Endothelial cell of umbilical vein (primary cell): Measurements from ENCODE around the gene GYPA. TPM values are rescaled to one million over a fixed set of nuclear protein-coding genes. Genes with fewer than 3 reads are reported as not detected.
"Not testable (repeated sequence)": the region's sequence is repeated elsewhere in the genome, so short reads cannot be mapped to it uniquely, and the experiment has no call there.

Experiments used
- BruUV-seq: library from RNA; stranded (reverse); fragments of 400-500 nt; replicated peaks from 2 replicates; lab custom pipeline; 2021; lab: Mats Ljungman, UMichigan
- CTCF ChIA-PET: fragments of 300-600, 350-600 bp; sonication (Branson Sonifier 250); formaldehyde crosslinking; loops from one replicate; lab custom pipeline; 2021; ENCODE audit warnings: antibody characterized with exemption, inconsistent platforms; lab: Charles Lee
- POLR2A ChIA-PET: fragments of 300-600, 350-600 bp; sonication (Branson Sonifier 250); formaldehyde crosslinking; loops from one replicate; lab custom pipeline; 2021; ENCODE audit warnings: antibody characterized with exemption, inconsistent platforms; lab: Charles Lee
- DNase-seq: peaks from one replicate; pipeline ENCODE4 v3.0.0-alpha.2; 2011; ENCODE audit warnings: low read depth, low spot score
- FAIRE-seq: peaks from 2 replicates; lab custom pipeline; 2011; peaks lifted over from hg19 to GRCh38; lab: Jason Lieb, UNC
- H2AFZ ChIP-seq: 2 replicates; pipeline ENCODE4 v1.6.0; 2012; ENCODE audit warnings: low read depth, low read length, control low read depth, inconsistent platforms
- H3K27ac ChIP-seq: 2 replicates; pipeline ENCODE4 v1.5.1; 2011; ENCODE audit warnings: low read depth, mild to moderate bottlenecking, control low read depth, low read length, moderate library complexity; ENCODE audit not compliant: insufficient read depth
- H3K27me3 ChIP-seq, 2 experiments: 2 replicates each; pipeline versions ENCODE4 v1.6.0 to v1.6.1; 2011; ENCODE audit warnings: low read length in 2 of 2, mixed read lengths in 1 of 2; ENCODE audit not compliant: control insufficient read depth in 2 of 2, insufficient read depth in 2 of 2
- H3K36me3 ChIP-seq, 2 experiments: 2 replicates in 1 of 2; 3 replicates in 1 of 2; pipeline ENCODE4 v1.5.1; 2011; ENCODE audit warnings: low read length in 2 of 2, mild to moderate bottlenecking in 1 of 2, moderate library complexity in 1 of 2; ENCODE audit not compliant: control insufficient read depth in 2 of 2, insufficient read depth in 2 of 2; ENCODE audit errors: extremely low read depth in 1 of 2
- H3K4me1 ChIP-seq: 3 replicates; pipeline ENCODE4 v1.5.1; 2011; ENCODE audit warnings: mild to moderate bottlenecking, low read length; ENCODE audit not compliant: control insufficient read depth, insufficient read depth; ENCODE audit errors: extremely low read depth
- H3K4me2 ChIP-seq: 2 replicates; pipeline ENCODE4 v1.6.1; 2011; ENCODE audit warnings: low read length, control low read depth, mixed read lengths; ENCODE audit not compliant: insufficient read depth
- H3K4me3 ChIP-seq, 3 experiments: fragments of 200-600 bp in 1 of 3; sonication (generic), shearing (Covaris generic) in 1 of 3; replicated peaks in 1 of 3; 2 replicates each; pipeline ENCODE4 v1.5.1; 2011 to 2016; ENCODE audit warnings: control low read depth in 3 of 3, low read length in 3 of 3, mild to moderate bottlenecking in 2 of 3, inconsistent platforms in 1 of 3, low read depth in 1 of 3, moderate library complexity in 1 of 3; ENCODE audit not compliant: insufficient read depth in 1 of 3
- H3K79me2 ChIP-seq: 2 replicates; pipeline ENCODE4 v1.6.0; 2012; ENCODE audit warnings: low read length, inconsistent platforms; ENCODE audit not compliant: control insufficient read depth, insufficient read depth
- H3K9ac ChIP-seq: replicated peaks from 2 replicates; pipeline ENCODE3; 2011; ENCODE audit warnings: low read length, control low read depth; ENCODE audit not compliant: insufficient read depth; ENCODE audit errors: extremely low read depth
- H3K9me1 ChIP-seq: replicated peaks from 3 replicates; pipeline ENCODE4 v1.6.0; 2011; ENCODE audit warnings: mild to moderate bottlenecking, low read length; ENCODE audit not compliant: control insufficient read depth, insufficient read depth; ENCODE audit errors: extremely low read depth
- H3K9me3 ChIP-seq: replicated peaks from 2 replicates; pipeline ENCODE4 v1.5.1; 2012; ENCODE audit warnings: low read length, inconsistent platforms; ENCODE audit not compliant: control insufficient read depth, insufficient read depth
- H4K20me1 ChIP-seq: replicated peaks from 2 replicates; pipeline ENCODE3; 2011; ENCODE audit warnings: mild to moderate bottlenecking, low read length; ENCODE audit not compliant: control insufficient read depth, insufficient read depth; ENCODE audit errors: extremely low read depth
- dilution Hi-C: fragments of 300-500 bp; cut with MboI; formaldehyde crosslinking; loops from one replicate; pipeline ENCODE4 v1.15.0; 2019; ENCODE audit warnings: low sequenced_read_pairs; ENCODE audit not compliant: extremely low pct_ligation_motif_present
- intact Hi-C: fragments of 100-400 bp; cut with micrococcal nuclease; formaldehyde crosslinking; loops from one replicate; pipeline ENCODE4 v1.10.0; 2022
- polyA plus RNA-seq, 4 experiments: library from polyadenylated mRNA; depleted of rRNA in 3 of 4; stranded (reverse) in 3 of 4; unstranded in 1 of 4; fragments of >200 nt; gene quantifications; 2 replicates each; pipeline versions ENCODE4 v1.2.1 to v1.2.3, GENCODE V29; 2011 to 2012; ENCODE audit warnings: missing spikeins in 1 of 4
- total RNA-seq: library from RNA; stranded (reverse); gene quantifications from 2 replicates; pipeline ENCODE4 v1.2.3, GENCODE V29; 2021

Gene GYPA
- total and polyA plus RNA-seq, 2 donors (not counting 3 experiments of a cell fraction or from before 2014, with no cell fraction given) = not detected

GRCh38 chr4:144125109-144125508 is 15.4 kb downstream of the GYPA start:
- H3K9me1 ChIP-seq, dilution Hi-C loops, H3K4me3 ChIP-seq, H3K27ac ChIP-seq, POLR2A ChIA-PET, H2AFZ ChIP-seq, H4K20me1 ChIP-seq, intact Hi-C loops, H3K79me2 ChIP-seq, H3K36me3 ChIP-seq, H3K9me3 ChIP-seq, DNase-seq, H3K4me1 ChIP-seq, BruUV-seq, H3K9ac ChIP-seq, FAIRE-seq, H3K27me3 ChIP-seq, H3K4me2 ChIP-seq, CTCF ChIA-PET: not testable (repeated sequence)

GRCh38 chr4:144123982-144124635 is 16.4 kb downstream of the GYPA start:
- FAIRE-seq, BruUV-seq, H3K9me1 ChIP-seq, dilution Hi-C loops, H3K9ac ChIP-seq, CTCF ChIA-PET, POLR2A ChIA-PET, H3K79me2 ChIP-seq, H3K4me3 ChIP-seq, H3K27ac ChIP-seq, H3K4me1 ChIP-seq, DNase-seq, H3K4me2 ChIP-seq, H3K36me3 ChIP-seq, H3K27me3 ChIP-seq, intact Hi-C loops, H3K9me3 ChIP-seq, H2AFZ ChIP-seq, H4K20me1 ChIP-seq: not testable (repeated sequence)

- BruUV-seq, FAIRE-seq, H3K4me2 ChIP-seq, H3K4me1 ChIP-seq, DNase-seq, H3K36me3 ChIP-seq, H2AFZ ChIP-seq, H3K4me3 ChIP-seq, H3K9me1 ChIP-seq, H3K27me3 ChIP-seq, dilution Hi-C loops, H4K20me1 ChIP-seq, CTCF ChIA-PET, POLR2A ChIA-PET, H3K27ac ChIP-seq, H3K9ac ChIP-seq, intact Hi-C loops, H3K9me3 ChIP-seq, H3K79me2 ChIP-seq: not testable (repeated sequence)
Observed at GRCh38 chr4:144123269-144123668, 17.2 kb downstream of the GYPA start.

- H3K4me3 ChIP-seq, H3K27ac ChIP-seq, BruUV-seq, H3K27me3 ChIP-seq, intact Hi-C loops, H3K4me2 ChIP-seq, H3K79me2 ChIP-seq, H3K9ac ChIP-seq, H3K36me3 ChIP-seq, H3K9me3 ChIP-seq, H3K4me1 ChIP-seq, FAIRE-seq, H2AFZ ChIP-seq, POLR2A ChIA-PET, DNase-seq, H4K20me1 ChIP-seq, H3K9me1 ChIP-seq, CTCF ChIA-PET, dilution Hi-C loops: not testable (repeated sequence)
Observed at GRCh38 chr4:144119752-144120151, 20.8 kb downstream of the GYPA start.
